K562 (cell line): Measurements from ENCODE around the gene APP. TPM values are rescaled to one million over a fixed set of nuclear protein-coding genes. Genes with fewer than 3 reads are reported as not detected.

Source experiments
- ATAC-seq: fragments of 200-7000 bp; cut with Tn5 transposase; 3 replicates; pipeline ENCODE4 v1.9.1; 2020; ENCODE audit warnings: moderate library complexity
- BruUV-seq: library from RNA; stranded (reverse); fragments of 400-500 nt; replicated peaks from 2 replicates; lab custom pipeline; 2021; lab: Mats Ljungman, UMichigan
- CTCF ChIA-PET: fragments of 300-600 bp; formaldehyde crosslinking; extraction: SDS; loops from one replicate; lab custom pipeline; 2021; ENCODE audit warnings: low intra/inter-chr PET ratio; lab: Yijun Ruan, JAX
- POLR2A ChIA-PET: fragments of 300-600, 350-650 bp; sonication (Branson Sonifier 250); formaldehyde crosslinking; extraction: SDS; loops from one replicate; lab custom pipeline; 2021; ENCODE audit warnings: antibody characterized with exemption, inconsistent platforms; lab: Yijun Ruan, JAX
- DNase-seq, 4 experiments: peaks; one replicate each; pipeline versions ENCODE4 v3.0.0 to v3.0.0-alpha.2; 2011 to 2018; ENCODE audit warnings: low spot score in 3 of 4, mixed read lengths in 3 of 4; ENCODE audit errors: extremely low read depth in 1 of 4
- FAIRE-seq: peaks from 2 replicates; lab custom pipeline; 2011; peaks lifted over from hg19 to GRCh38; lab: Jason Lieb, UNC
- H2AFZ ChIP-seq: 2 replicates; pipeline ENCODE4 v1.6.0; 2011; ENCODE audit warnings: low read depth, low read length, control low read depth, inconsistent platforms
- H3K27ac ChIP-seq: fragments of 200-600 bp; 3 replicates; pipeline ENCODE4 v1.8.0; 2011; ENCODE audit warnings: low read depth, mild to moderate bottlenecking, control low read depth, inconsistent platforms, low read length, moderate library complexity, mixed read lengths; ENCODE audit errors: extremely low read depth
- H3K27me3 ChIP-seq, 2 experiments: fragments of 300-600 bp in 1 of 2; 2 replicates in 1 of 2; 3 replicates in 1 of 2; pipeline versions ENCODE4 v1.6.0 to v1.8.0; 2011; ENCODE audit warnings: inconsistent platforms in 2 of 2, low read length in 2 of 2, mild to moderate bottlenecking in 1 of 2, mixed read lengths in 1 of 2, moderate library complexity in 1 of 2; ENCODE audit not compliant: control insufficient read depth in 2 of 2, insufficient read depth in 2 of 2
- H3K36me3 ChIP-seq: fragments of 300-600 bp; 3 replicates; pipeline ENCODE4 v1.8.0; 2011; ENCODE audit warnings: mild to moderate bottlenecking, low read length, inconsistent platforms; ENCODE audit not compliant: control insufficient read depth, insufficient read depth
- H3K4me1 ChIP-seq, 2 experiments: fragments of 200-600 bp in 1 of 2; replicated peaks in 1 of 2; 2 replicates in 1 of 2; 3 replicates in 1 of 2; pipeline versions ENCODE4 v1.5.1 to v1.8.0; 2011; ENCODE audit warnings: inconsistent platforms in 2 of 2, low read length in 2 of 2, mild to moderate bottlenecking in 1 of 2, mixed read lengths in 1 of 2, moderate library complexity in 1 of 2; ENCODE audit not compliant: control insufficient read depth in 2 of 2, insufficient read depth in 2 of 2
- H3K4me2 ChIP-seq: 2 replicates; pipeline ENCODE4 v1.6.1; 2011; ENCODE audit warnings: low read length, control low read depth, inconsistent platforms, mixed read lengths; ENCODE audit not compliant: insufficient read depth
- H3K4me3 ChIP-seq: fragments of 200-600 bp; sonication (generic), shearing (Covaris generic); 2 replicates; pipeline ENCODE4 v1.5.1; 2016; ENCODE audit warnings: control low read depth, inconsistent platforms
- H3K79me2 ChIP-seq: fragments of 200-600 bp; 3 replicates; pipeline ENCODE4 v1.8.0; 2011; ENCODE audit warnings: low read length, inconsistent platforms; ENCODE audit not compliant: control insufficient read depth, insufficient read depth
- H3K9ac ChIP-seq, 2 experiments: 2 replicates each; pipeline versions ENCODE4 v1.6.0 to v1.6.1; 2011; ENCODE audit warnings: low read depth in 2 of 2, low read length in 2 of 2, control low read depth in 1 of 2, inconsistent platforms in 1 of 2, mild to moderate bottlenecking in 1 of 2, mixed read lengths in 1 of 2; ENCODE audit not compliant: insufficient read depth in 1 of 2
- H3K9me1 ChIP-seq: one replicate; pipeline ENCODE4 v1.6.0; 2011; ENCODE audit warnings: inconsistent platforms, mild to moderate bottlenecking, low read length, moderate library complexity; ENCODE audit not compliant: control insufficient read depth, insufficient read depth
- H3K9me3 ChIP-seq: replicated peaks from 2 replicates; pipeline ENCODE4 v1.5.1; 2011; ENCODE audit warnings: low read depth, low read length, inconsistent platforms; ENCODE audit not compliant: control insufficient read depth, insufficient read depth
- H4K20me1 ChIP-seq: replicated peaks from 2 replicates; pipeline ENCODE4 v1.6.1; 2011; ENCODE audit warnings: low read length, inconsistent platforms, mixed read lengths; ENCODE audit not compliant: control insufficient read depth, insufficient read depth
- EWSR1 ChIP-seq: fragments of 450-650 bp; IDR thresholded peaks from 2 replicates; pipeline ENCODE4 v1.6.1; 2018; ENCODE audit warnings: borderline replicate concordance, mild to moderate bottlenecking, low read depth, moderate library complexity; ENCODE audit not compliant: partially characterized antibody
- HNRNPLL ChIP-seq: fragments of 200-400 bp; formaldehyde crosslinking; IDR thresholded peaks from 2 replicates; pipeline ENCODE4 v1.6.1; 2017; ENCODE audit warnings: low read length, low read depth, mild to moderate bottlenecking; ENCODE audit not compliant: poor library complexity, severe bottlenecking
- HOMEZ ChIP-seq: fragments of 250-450 bp; sonication (Bioruptor Pico); IDR thresholded peaks from 2 replicates; pipeline ENCODE4 v1.4.0; 2020; ENCODE audit warnings: mild to moderate bottlenecking, moderate library complexity
- JUN ChIP-seq, 2 experiments: sonication (generic) in 1 of 2; formaldehyde crosslinking in 1 of 2; IDR thresholded peaks; 2 replicates each; pipeline versions ENCODE4 v1.6.1 to v1.8.0; 2012 to 2022; ENCODE audit warnings: borderline replicate concordance in 2 of 2, mild to moderate bottlenecking in 2 of 2, improper control_type of control experiment in 1 of 2, low read depth in 1 of 2, low read length in 1 of 2, missing genetic modification reagents in 1 of 2
- MBD2 ChIP-seq: sonication (generic); IDR thresholded peaks from 2 replicates; pipeline ENCODE4 v1.6.1; 2016; ENCODE audit warnings: low read depth, borderline replicate concordance
- SIX5 ChIP-seq, 2 experiments: IDR thresholded peaks; 2 replicates each; pipeline ENCODE4 v1.6.1; 2011; ENCODE audit warnings: low read length in 2 of 2, borderline replicate concordance in 1 of 2, low read depth in 1 of 2, mild to moderate bottlenecking in 1 of 2, moderate library complexity in 1 of 2; ENCODE audit not compliant: insufficient read depth in 1 of 2
- TFE3 ChIP-seq: fragments of 450-650 bp; formaldehyde crosslinking; IDR thresholded peaks from 2 replicates; pipeline ENCODE4 v1.4.0; 2020; ENCODE audit warnings: mild to moderate bottlenecking, mixed read lengths
- WGBS: fragments of 100-300 bp; shearing (Covaris generic); methylation state at CpG from one replicate; pipeline ENCODE4 v1.1.6; 2016; ENCODE audit warnings: low coverage, mixed read lengths; ENCODE audit not compliant: insufficient coverage; ENCODE audit errors: missing lambda C conversion rate; 5-methylcytosine and 5-hydroxymethylcytosine counted together
- in situ Hi-C: fragments of 300-500 bp; cut with MboI; formaldehyde crosslinking; loops from 4 replicates; pipeline ENCODE4 v1.15.0; 2018; ENCODE audit warnings: inconsistent platforms, mixed read lengths
- intact Hi-C: fragments of 100-400 bp; cut with micrococcal nuclease; formaldehyde crosslinking; loops from 2 replicates; pipeline ENCODE4 v1.14.2; 2022
- polyA plus RNA-seq, 8 experiments: library from polyadenylated mRNA; depleted of rRNA in 4 of 8; stranded (reverse) in 5 of 8; unstranded in 3 of 8; fragments of >200 nt; fragmentation: Nextera tagmentation in 2 of 8; fragmentation: Illumina TruSeq in 1 of 8; extraction: Ambion mirVana in 2 of 8; extraction: Trizol in 1 of 8; gene quantifications; 2 replicates each; pipeline versions ENCODE4 v1.2.1 to v1.2.3, GENCODE V29; 2011 to 2014; ENCODE audit warnings: inconsistent platforms in 1 of 8, missing spikeins in 1 of 8
- total RNA-seq, 7 experiments: library from RNA; depleted of rRNA in 6 of 7; stranded (reverse); fragments of >200 nt in 6 of 7; fragmentation: Illumina TruSeq in 2 of 7; extraction: Trizol in 2 of 7; gene quantifications; 2 replicates each; pipeline versions ENCODE4 v1.2.1 to v1.2.3, GENCODE V29; 2011 to 2021; ENCODE audit warnings: low replicate concordance in 1 of 7

The APP gene
- total and polyA plus RNA-seq, 9 of the 15 experiments (the other 6 are each of a cell fraction or from before 2014, with no cell fraction given) = 0.01 to 1.5 (median 0.16) TPM; not detected in 5

GRCh38 chr21:26120828-26121227 lies 49.7 kb downstream of the APP start:
- POLR2A ChIA-PET = no interaction called here
- H3K4me3 ChIP-seq = no peak overlapping the region
- ATAC-seq (no peak), FAIRE-seq (no peak), DNase-seq (no peak)
- H3K9me1 ChIP-seq = no peaks in the 10 kb centered on the region
- no peaks in the 10 kb centered on the region for H3K4me1 ChIP-seq
- H3K4me2 ChIP-seq = no peak overlapping the region
- BruUV-seq = no TSS peak
- H3K36me3 ChIP-seq = no peaks in the 10 kb centered on the region
- WGBS = 6% methylated on average over 4 of the region's 4 CpGs
- H3K9me3 ChIP-seq = no peaks in the 10 kb centered on the region
- H3K27ac ChIP-seq = no peak overlapping the region
- H4K20me1 ChIP-seq = no peaks in the 10 kb centered on the region
- H3K9ac ChIP-seq = no peak overlapping the region
- H3K27me3 ChIP-seq = no peaks in the 10 kb centered on the region
- no peak overlapping the region for H2AFZ ChIP-seq
- TF ChIP-seq EWSR1 = no peak
- peak; percentile 64 for TF ChIP-seq TFE3 (CRISPR knock-in tag)
- intact Hi-C loops (no loop called here), in situ Hi-C loops (no loop called here)
- CTCF ChIA-PET = no interaction called here
- no peaks in the 10 kb centered on the region for H3K79me2 ChIP-seq

- H3K9me3 ChIP-seq = no peaks in the 10 kb centered on the region
- H3K27ac ChIP-seq = no peak overlapping the region
- ChIA-PET CTCF (no interaction called here), POLR2A (no interaction called here)
- in situ Hi-C loops = no loop called here
- H3K9me1 ChIP-seq = no peaks in the 10 kb centered on the region
- intact Hi-C loops = no loop called here
- H3K27me3 ChIP-seq = no peaks in the 10 kb centered on the region
- no peaks in the 10 kb centered on the region for H4K20me1 ChIP-seq
- WGBS = 0% methylated on average over 1 of the region's 1 CpG
- H2AFZ ChIP-seq = no peak overlapping the region
- H3K79me2 ChIP-seq = no peaks in the 10 kb centered on the region
- no peak for DNase-seq
- no peak overlapping the region for H3K4me3 ChIP-seq
- FAIRE-seq = no peak
- no peaks in the 10 kb centered on the region for H3K4me1 ChIP-seq
- no peaks in the 10 kb centered on the region for H3K36me3 ChIP-seq
- no peak for ATAC-seq
- no TSS peak for BruUV-seq
- H3K9ac ChIP-seq = no peak overlapping the region
- H3K4me2 ChIP-seq = no peak overlapping the region
- TF ChIP-seq JUN (IDR thresholded peaks at IDR 0.05; ENCODE audit: borderline replicate concordance, low read depth, low read length) (no peak), JUN (CRISPR knock-in tag; IDR thresholded peaks at IDR 0.05; ENCODE audit: borderline replicate concordance) (no peak), MBD2 (no peak), SIX5 (IDR thresholded peaks at IDR 0.05; ENCODE audit: borderline replicate concordance in 1 of 2, insufficient read depth in 1 of 2, low read depth in 1 of 2, low read length in 2 of 2) (no peak), HOMEZ (CRISPR knock-in tag) (no peak), HNRNPLL (no peak)
These were observed 50.7 kb downstream of the APP start for GRCh38 chr21:26119906-26120305.
